ENCODE measurements around the gene ATG14.

GRCh38 chr14:55414551-55414950 is 2.9 kb upstream of the ATG14 start:
- TF ChIP-seq CTCF (conservative IDR thresholded peaks at IDR 0.05; ENCODE audit: low read length) (no peak), EZH2phosphoT487 (IDR thresholded peaks at IDR 0.05; ENCODE audit: borderline replicate concordance, low read depth, low read length) (no peak)

Measured in OCI-LY7 (cell line).